Stimulated activated CD4-positive, alpha-beta T cell treated with anti-CD3 and anti-CD28 coated beads, Interleukin-1b, Interleukin-23, amount 100 ng/mL, for 48 hours (primary cell): ENCODE measurements around the gene AMN.

Experiments used
- DNase-seq: peaks from one replicate; pipeline ENCODE4 v3.0.0-alpha.2; 2020

Gene AMN

DNA sequence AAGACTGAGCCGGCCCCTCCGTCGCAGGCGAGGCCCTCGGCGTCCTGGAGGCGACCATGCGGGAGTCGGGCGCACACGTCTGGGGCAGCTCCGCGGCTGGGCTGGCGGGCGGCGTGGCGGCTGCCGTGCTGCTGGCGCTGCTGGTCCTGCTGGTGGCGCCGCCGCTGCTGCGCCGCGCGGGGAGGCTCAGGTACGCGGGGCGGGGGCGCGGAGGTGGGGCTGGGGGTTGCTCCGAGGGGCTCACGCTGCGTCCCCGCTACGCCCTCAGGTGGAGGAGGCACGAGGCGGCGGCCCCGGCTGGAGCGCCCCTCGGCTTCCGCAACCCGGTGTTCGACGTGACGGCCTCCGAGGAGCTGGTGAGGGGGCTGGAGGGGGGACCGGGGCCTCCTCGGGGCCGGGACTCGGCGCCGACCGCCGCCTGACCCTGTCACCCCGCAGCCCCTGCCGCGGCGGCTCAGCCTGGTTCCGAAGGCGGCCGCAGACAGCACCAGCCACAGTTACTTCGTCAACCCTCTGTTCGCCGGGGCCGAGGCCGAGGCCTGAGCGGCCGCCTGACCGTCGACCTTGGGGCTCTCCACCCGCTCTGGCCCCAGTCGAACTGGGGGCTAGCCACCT lies 7.8 kb downstream of the AMN start:
- DNase-seq: no peak

DNA sequence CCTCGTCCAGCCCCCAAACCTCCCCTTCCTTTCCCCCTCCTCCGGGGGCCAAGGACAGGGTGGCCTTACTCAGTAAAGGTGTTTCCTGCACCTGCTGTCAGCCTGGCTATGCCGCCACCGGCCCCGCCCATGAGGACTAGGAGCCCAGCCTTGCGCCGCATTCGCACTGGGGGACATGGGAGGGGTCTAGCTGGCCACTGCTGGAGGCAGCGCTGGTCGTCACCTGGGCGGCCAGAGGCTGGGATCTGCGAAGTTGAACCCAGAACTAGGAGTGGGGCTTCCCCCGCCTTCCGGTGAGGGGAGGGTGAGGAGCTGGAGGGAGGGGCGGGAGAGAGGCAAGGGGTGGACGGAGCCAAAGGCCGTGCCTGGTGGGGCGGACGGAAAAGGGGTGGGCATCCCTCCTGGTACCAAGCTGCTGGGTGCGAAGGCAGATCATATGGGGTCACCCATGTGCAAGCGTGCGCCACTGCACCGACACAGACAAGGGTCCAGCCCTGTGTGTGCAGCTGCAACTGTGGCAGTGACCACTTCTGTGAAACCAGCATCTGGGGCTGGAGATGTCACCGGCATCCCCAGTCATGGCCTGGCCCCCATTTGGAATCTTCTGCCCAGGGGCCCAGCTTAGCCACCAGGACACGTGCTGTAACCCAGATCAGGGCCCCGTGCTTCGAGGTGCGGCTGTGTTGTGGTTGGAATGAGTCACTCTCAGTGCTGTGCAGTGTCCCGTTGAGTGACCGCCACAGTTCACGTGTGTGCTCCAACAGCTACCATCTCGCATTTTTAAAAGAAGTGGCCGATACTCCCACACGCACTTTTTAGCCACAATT lies 8.5 kb downstream of the AMN start:
- DNase-seq: no peak

DNA sequence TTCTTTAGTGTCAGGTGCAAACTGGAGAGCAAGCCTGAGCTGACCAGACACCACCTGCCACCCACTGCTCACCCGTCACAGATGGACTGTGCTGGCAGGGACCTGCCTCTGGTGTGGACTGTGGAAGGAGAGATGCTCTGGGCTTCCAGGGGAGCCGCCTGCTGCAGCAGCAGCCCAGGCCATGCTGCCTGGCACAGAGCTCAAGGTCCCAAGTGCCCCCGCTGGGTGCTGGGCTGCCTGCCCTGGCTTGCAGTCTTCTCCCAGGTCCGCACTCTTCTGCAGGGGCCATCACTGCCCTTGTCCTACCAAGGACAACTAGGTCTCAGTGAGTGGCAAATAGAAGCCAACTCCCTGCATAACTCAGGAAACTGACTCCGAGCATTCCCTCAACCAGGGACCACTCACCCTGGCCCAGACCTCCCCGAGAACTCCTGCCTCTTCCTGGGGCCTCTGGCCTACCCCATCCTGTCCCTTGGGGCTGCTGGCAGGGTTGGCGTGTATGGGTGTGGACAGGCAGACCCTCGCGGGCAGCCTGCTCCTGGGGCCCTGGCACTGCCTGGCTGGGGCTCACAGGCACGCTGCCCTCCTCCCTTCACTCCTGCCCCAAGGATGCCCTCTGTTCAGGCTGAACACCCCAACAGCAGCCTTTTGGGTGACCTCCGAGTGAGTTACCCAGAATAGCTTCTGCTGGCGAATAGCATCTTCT lies 9.3 kb downstream of the AMN start:
- DNase-seq: no peak

DNA sequence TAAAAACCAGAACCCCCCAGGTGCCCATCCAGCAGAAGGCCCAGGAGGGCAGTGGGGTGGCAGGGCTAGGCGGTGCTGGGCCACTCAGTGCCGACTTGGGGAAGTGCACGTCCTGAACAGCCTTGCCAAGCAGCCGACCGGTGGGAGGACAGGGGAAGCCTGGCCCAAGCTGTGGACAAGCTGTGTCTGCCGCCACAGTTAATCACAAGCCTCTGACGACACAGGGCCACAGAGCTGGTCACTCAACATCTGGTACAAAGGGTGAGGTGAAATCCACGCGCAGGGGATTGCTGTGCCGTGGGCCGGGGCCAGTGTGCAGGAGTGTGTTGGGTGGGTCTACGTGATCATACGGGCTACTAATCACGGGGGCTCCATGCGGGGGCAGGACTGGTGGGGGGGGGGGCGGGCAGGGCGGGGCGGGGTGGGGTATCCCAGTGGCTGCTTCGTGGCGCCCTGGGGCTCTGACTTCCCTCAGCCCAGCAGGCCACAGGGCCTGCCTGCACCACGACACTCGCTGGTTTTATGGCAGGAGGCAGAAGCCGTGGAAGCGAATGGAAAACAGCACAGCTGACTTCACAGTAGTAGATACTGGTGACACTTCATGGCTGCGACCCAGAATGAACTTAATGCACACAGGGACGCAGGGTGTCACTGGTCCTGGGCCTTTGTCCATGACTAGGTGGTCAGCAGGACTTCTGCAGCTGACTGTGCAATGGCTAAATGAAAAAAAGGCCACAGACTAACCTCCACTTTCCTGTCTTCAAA lies 10.2 kb downstream of the AMN start:
- DNase-seq: no peak

DNA sequence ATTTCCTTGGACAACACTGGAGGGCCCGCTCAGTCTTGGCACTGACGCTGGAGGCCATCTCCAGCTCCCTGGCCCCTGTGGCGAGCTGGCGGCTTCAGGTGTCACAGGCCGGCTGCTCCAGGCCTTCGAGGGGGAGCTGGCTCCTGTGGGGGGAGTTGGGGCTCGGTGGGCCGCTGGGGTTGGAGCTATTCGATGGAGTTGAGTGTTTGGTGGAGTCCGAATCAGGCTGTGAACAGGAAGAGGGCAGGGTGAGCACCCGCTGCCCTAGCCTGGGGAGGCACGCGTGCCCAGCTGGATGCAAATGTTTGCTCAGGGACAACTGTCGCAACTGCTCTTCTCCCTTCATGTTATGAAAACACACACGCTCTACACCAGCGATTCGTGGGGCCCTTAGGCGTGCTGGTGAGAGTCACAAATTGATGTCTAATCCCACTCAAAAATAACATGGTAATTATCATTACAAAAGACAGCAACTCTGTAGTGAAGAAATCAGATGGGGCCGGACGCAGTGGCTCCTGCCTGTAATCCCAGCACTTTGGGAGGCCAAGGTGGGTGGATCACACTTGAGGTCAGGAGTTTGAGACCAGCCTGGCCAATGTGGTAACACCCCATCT lies 11.3 kb downstream of the AMN start:
- DNase-seq: no peak

DNA sequence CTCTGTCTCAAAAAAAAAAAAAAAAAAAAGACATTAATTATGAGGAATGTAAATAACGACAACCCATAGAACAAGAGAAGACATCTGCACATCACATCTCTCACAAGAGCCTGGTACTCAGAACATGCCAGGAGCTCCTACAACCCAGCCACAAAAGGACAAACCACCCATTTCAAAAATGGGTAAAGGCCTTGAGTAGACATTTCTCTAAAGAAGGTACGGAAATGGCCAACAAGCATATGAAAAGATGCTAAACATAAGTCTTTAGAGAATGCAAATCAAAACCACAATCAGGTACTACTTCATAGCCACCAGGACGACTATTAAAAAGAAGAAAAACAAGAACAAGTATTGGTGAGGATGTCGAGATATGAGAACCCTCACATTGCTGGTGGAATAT lies 13.3 kb downstream of the AMN start:
- no peak for DNase-seq

DNA sequence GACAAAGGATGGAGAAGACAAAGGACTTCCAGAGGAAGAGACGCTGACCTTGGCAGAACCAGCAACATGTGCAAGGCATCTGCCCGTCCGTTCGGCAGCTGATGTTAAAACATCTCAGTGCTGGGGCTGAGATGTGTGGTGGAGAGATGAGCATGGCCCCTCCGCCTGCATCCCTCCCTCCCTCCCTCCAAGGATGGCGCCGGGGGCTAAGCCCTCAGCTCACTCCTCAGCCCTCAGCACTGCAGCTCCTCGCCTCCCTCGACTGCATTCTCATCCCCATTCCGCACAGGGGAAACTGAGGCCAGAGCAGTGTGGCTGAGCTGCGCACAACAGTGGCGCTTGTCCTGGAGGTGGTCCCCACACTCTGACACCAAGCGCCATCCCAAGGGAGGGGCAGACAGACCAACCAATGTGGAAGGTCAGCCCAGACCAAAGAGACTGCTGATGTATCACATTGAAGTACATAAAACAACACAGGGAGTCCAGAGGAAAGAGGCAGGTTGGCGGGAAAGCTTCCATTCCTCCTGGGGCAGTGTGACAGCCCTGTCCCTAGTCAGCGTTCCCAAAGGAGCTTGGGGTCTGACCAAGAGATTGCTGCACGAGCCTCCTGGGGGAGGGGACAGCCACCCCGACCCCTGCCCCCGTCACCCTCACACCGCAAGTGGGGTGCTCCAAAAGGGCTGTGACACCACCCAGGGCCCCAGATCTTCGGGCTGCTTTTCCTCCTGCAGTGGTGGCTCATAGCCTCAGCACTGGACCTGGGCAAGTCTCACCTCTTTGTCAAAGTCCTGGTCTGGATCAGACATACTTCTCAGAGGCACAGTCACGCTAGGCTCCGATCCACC lies 15.1 kb downstream of the AMN start:
- DNase-seq: no peak

DNA sequence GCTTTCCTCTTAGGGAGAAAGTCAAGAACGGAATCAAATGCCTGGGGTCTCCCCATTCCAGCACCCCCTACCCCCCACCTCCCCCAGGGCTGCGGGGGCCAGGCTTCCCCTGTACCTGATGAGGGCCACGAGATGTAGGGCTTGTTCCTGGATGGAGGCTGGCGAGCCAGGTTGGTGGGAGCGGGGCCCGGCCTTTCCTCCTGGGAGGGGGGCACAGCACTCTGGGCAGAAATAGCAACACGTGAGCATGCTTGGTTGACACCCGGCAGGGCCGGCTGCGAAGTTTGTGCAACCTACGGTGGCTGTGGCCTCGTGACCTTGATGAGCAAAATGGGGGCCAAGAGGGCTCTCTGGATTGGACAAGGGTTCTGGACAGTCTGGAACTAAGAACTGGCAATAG lies 15.7 kb downstream of the AMN start:
- no peak for DNase-seq

DNA sequence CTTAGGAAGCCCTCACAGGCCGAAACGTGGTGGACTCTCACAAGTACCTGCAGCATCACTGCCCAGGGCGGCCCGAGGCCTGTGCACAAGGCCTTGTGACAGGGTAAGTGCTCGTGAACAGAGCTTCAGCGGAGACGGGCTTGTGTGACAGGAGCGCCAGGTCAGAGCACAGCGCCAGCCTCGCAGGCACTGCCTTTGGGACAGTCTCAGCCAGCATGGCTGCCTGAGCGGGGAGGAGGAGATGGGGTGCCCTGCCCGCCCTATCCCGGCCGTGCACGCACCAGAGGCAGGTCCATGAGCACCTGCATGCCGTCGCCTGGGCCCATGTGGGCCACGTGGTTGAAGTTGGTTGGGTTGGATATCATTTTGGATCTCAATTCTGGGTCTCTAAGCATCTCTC lies 16.9 kb downstream of the AMN start:
- no peak for DNase-seq

DNA sequence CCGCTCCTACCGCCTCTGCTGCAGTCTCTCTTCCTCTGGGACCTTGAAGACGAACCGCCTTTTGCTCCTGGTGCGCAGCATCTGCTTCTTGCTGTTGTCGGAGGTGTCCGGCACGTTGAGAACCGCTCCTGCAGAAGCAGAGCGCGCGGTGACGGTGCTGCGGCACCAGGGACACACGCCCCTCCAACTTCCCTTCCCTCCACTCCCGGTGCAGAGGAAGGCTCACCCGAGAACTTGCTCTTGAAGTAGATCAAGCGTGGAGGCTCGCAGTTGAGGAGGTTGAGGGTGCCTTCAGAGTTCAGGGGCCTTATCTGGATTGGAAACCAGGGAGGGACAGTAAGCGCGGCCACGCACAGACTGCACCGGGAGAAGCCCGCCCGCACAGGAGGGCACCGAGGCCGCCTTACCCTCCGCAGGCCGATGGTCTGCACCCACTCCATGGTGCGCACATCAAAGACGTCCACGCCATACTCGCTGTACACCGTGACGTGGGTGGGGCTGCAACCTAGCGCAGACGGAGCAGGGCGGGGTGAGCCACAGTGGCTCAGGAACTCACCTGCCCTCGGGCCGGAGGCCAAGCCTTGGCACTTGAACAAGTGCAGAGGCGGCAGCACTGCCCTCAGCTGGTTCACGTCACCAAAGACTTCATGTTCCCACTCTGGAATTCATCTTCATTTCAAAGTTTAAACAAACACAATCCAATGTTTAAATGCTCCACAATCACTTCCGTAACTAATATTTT lies 17.5 kb downstream of the AMN start:
- DNase-seq: no peak

DNA sequence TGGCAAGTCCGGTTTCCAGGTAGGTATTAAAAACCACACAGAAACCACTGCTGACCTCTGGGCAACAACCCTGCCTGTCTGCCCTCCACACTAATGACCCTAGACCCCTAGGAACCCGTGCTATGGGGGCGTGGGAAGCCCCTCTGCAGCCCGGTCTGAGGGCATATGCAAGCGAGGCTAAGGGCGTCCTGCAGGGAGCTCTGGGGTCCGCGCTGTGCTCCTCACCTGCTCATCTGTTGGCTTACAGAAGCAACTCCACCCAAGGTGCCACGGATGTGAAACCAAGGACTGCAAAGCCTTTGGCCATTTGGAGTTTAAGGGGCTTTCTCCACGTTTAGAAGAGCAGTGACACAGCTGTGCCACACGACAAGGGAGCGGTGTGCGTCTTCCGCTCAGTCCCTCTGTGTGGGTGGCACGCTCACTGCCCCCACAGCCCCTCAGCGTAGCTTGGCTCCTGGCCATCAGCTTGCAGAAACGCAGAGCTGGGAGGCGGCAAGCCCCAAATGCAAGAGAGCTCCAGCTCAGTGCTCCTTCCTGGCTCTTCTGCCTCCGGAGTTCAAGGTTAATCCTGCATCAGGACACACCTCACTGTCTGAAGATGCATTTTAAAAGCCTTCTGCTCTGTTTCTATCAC lies 18.4 kb downstream of the AMN start:
- DNase-seq: no peak

DNA sequence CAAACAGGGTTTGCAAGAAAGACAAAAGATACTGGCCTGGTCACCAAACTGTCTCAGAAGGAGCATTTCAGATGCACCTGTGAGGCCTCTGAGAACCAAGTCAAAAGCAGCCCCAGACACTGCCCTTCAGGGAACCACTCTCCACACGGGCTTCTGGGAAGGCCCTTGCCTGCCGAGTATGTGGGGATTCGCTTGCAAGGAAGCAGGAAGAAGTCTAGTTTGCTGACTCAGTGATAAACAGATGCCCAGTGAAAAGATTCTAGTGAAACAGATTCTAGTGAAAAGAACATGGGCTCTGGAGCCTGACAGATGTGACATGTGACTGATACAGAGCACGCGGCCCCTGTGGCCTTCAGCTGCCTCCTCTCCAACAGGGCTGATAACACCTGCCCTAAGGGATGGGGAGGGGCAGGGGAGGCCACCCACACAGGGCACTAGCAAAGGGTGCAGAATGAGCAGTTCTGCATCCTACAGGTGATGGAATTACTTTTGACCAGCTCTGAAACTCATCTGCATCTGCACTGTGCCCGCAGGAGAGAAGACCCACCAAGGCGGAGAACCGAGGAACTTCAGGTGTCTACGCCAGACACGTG lies 19.1 kb downstream of the AMN start:
- no peak for DNase-seq

DNA sequence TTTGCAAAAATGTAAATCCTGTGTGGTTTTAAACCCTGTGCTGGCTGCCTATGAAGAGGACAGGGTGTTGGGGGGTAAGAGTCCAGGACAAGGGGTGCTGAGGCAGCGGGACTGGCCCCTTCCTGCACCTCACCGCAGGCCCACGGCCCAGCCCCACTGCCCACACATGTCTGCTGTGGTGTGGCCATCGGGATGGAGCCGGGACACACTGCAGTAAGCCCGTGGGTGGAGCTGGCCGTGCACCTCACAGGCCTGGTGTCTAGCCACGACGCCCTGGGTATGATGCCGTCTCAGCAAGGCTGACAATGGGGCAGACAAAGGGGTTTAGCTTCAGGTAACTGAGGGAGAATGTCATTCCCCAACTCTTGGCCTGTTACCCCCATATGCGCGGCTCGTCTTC lies 19.6 kb downstream of the AMN start:
- DNase-seq: no peak

DNA sequence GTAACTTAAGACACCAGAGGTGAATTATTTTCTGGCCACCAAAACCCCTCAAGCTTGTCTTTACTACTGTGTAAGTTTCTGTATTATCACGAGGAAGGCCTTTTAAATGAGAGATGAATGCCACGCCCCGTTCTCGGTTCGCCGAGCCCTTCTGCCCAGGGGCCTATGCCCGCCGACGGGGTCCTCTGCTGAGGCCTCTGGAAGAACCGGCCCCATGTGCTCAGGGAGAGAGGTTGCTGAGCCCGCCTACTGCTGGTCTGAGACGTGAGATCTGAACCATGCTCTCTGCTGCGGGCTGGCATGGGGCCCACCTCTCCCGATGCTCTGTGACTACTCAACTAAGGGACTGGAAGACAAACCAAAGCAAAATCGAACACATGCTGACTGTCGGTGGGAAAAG lies 21.0 kb downstream of the AMN start:
- DNase-seq: no peak

DNA sequence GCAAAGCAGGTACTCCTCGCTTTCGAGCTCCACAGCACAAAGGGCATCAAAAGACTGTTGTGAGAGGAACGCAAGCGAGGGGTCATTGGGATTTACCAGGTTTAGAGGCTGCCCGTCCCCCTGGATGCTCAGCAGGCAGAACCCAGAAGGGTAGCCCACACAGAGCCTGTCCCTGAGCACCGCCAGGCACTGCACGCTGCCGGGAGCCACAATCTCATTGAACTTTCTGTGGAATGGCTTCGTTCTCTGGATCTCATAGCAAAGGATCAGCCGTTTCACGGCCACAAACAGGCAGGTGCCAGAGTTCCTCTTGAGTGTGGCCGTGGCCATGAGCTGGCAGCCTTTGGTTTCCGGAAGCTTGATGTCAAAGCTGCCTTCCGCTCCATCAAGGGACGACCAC lies 21.5 kb downstream of the AMN start:
- DNase-seq: no peak

DNA sequence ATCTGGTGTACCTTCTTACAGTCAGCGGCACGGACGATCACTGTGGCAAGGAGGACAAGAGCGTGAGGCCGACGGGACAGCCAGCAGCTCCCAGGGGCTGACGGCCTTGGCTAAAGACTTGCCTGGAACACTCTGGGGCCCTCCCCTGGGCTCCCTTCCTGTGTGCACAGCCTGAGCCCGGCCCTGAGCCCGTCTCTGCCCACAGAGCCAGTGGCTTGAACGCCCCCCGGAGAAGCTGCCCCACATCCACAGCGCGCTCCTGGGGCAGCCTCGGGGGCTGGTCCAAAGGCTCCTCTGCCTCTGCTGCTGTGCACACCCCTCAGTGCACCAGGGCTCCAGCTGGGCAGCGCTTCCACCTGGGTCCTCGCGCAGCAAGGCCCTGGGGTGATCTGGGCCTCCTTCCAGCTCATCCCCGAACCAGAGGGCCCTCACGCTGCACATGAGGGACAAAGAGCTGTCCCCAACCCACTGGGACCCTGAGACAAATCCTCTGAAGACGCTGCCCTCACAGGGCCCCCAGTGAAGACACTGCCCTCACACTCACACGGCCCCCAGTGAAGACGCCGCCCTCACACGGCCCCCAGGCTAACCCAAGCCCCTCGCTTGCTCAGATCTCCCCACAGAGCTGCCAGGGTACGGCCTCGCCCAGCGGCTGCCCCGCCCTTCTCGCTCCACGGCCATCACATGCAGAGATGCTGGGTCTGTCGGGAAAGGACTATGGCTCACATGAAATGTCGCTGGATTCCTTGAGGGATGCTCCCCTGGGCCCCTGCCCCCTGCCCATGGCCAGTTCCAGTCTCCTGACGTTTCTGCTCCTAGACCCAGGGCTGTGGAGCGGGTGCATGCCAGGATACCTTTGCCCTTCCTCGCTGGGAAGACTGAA lies 22.2 kb downstream of the AMN start:
- no peak for DNase-seq

DNA sequence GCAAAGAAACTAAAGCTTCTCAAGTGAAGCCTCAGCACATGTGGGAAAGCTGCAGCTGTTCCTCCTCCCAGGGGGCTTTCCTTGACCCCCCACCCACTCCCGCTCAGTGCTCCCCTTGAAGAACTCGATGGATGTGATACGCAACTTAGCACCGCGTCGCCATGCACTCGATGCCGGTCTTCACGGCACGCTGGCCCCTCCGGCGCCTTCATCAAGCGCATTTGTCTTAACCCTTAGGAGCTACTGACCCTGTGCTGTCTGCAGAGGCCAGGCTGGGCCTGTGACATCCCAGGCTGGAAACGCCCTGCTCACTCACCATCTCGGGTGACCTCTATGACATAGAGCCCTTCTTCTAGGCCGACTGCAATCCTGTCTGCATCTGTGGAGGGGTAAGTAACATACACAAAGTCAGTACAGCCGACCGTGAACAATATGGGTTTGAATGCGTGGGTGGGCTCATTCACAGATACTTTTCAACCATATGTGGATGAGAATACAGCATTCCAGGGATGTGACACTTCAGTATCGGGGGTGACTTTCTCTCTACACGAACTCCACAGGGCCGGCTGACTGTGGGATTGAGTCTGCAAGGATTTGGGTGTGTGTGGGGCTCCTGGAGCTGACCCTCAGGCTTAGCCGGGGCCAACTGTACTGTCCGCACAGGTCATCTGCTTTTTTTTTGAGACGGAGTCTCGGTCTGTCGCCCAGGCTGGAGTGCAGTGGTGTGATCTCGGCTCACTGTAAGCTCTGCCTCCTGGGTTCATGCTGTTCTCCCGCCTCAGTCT lies 23.1 kb downstream of the AMN start:
- no peak for DNase-seq

DNA sequence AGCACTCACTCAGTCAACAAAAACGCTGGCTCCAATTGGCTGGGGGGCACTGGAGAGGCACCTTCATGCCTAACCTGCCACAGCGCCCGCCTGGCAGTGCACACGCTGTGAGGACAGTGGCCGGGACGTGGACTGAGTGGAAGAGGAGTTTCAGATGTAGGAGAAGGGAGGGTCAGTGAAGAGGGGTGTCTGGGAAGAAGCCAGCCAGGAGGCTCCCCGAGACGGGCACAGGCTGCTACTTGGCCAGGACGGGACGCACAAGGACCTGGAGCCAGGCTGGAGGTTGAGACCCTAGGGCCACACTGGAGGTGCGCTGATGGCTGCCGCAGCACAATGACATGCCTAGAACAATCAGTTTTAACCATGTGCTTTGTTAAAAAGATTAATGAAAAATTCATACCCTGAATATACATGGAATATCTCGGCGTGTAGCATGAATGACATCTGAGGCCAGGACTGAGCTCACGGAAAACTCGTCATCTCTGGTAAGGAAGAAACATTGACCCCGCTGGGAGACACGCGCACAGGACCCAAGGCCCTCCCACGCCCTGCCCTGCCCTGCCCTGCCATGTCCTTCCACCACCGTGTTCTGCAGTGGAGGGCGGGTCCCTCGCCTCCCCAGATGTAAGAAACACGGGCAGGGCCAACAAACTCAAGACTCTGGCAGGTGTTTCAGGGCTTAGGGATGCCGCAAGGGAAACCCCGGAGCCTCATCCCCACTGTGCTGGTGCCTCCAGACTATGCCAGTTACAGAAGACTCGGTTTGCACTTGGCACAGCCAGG lies 25.0 kb downstream of the AMN start:
- DNase-seq: no peak
